ENCODE results near the gene SEPTIN10. TPM values are rescaled to one million over a fixed set of nuclear protein-coding genes. Genes with fewer than 3 reads are reported as not detected.
A peak's percentile ranks its signal among the peaks of the same experiment; 100 is the strongest.

SEPTIN10 gene
- total and polyA plus RNA-seq, 9 of the 15 experiments (the other 6 are each of a cell fraction or from before 2014, with no cell fraction given): 0.40 TPM; not detected in 8

DNA sequence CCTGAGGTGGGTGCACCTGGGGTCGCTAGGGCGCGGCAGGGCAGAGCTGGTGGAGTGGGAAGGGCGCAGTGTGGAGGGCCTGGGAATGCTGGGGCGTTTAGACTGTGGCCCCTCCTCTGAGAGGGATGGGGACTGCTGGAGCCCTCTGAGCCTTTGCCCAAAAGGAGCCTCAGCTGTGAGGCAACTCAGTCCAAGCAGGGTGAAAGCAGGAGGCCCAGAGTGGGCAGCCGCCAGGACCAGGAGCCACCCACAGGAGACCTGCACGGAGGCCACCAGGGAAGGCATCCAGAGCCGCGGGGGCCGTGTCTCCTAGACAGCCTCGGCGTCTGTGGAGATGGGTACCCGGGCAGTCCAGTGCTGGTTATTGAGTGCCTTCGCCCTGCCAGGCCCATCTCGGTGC lies 114.9 kb downstream of the SEPTIN10 start:
- Histone ChIP-seq H3K79me2 (ENCODE audit: control insufficient read depth, insufficient read depth, low read length) (no peaks in the 10 kb centered on the region), H3K27ac (ENCODE audit: extremely low read depth, low read depth, low read length) (no peak overlapping the region), H3K9ac (ENCODE audit: insufficient read depth in 1 of 2, low read depth in 2 of 2, low read length in 2 of 2) (no peak overlapping the region), H3K9me1 (ENCODE audit: control insufficient read depth, insufficient read depth, low read length) (no peaks in the 10 kb centered on the region), H3K36me3 (ENCODE audit: control insufficient read depth, insufficient read depth, low read length) (no peaks in the 10 kb centered on the region), H2AFZ (ENCODE audit: low read depth, low read length) (no peak overlapping the region), H3K4me3 (no peak overlapping the region), H3K9me3 (replicated peaks; ENCODE audit: control insufficient read depth, insufficient read depth, low read depth, low read length) (no peaks in the 10 kb centered on the region), H3K27me3 (ENCODE audit: control insufficient read depth in 2 of 2, insufficient read depth in 2 of 2, low read length in 2 of 2) (peaks cover 6 to 36% of the 10 kb centered on the region in 2 experiments; a peak in 4 of 5 replicates), H4K20me1 (replicated peaks; ENCODE audit: control insufficient read depth, insufficient read depth, low read length) (no peaks in the 10 kb centered on the region), H3K4me1 (replicated peaks in 1 of 2; ENCODE audit: control insufficient read depth in 2 of 2, insufficient read depth in 2 of 2, low read length in 2 of 2) (no peaks in the 10 kb centered on the region), H3K4me2 (ENCODE audit: insufficient read depth, low read length) (no peak overlapping the region)
- CTCF ChIA-PET (ENCODE audit: low intra/inter-chr PET ratio): no interaction called here
- intact Hi-C loops (cut with micrococcal nuclease): no loop called here
- in situ Hi-C loops (cut with MboI): no loop called here
- TF ChIP-seq E2F3 (CRISPR knock-in tag; IDR thresholded peaks at IDR 0.05) (no peak), RBBP5 (IDR thresholded peaks at IDR 0.05; ENCODE audit: borderline replicate concordance, insufficient read depth, low read length, poor library complexity, severe bottlenecking) (no peak)
- ATAC-seq: no peak
- WGBS (ENCODE audit: insufficient coverage, low coverage, missing lambda C conversion rate): 2% methylated on average over 15 of the region's 15 CpGs
- FAIRE-seq: no peak
- POLR2A ChIA-PET: interaction anchor here (0.6 kb wide), 1 partner anchor 921 kb away, joined by 3 read pairs; no protein-coding TSS in a partner anchor
- no peak for DNase-seq (ENCODE audit: extremely low read depth in 1 of 4, low spot score in 3 of 4)
- BruUV-seq (replicated peaks): no TSS peak

DNA sequence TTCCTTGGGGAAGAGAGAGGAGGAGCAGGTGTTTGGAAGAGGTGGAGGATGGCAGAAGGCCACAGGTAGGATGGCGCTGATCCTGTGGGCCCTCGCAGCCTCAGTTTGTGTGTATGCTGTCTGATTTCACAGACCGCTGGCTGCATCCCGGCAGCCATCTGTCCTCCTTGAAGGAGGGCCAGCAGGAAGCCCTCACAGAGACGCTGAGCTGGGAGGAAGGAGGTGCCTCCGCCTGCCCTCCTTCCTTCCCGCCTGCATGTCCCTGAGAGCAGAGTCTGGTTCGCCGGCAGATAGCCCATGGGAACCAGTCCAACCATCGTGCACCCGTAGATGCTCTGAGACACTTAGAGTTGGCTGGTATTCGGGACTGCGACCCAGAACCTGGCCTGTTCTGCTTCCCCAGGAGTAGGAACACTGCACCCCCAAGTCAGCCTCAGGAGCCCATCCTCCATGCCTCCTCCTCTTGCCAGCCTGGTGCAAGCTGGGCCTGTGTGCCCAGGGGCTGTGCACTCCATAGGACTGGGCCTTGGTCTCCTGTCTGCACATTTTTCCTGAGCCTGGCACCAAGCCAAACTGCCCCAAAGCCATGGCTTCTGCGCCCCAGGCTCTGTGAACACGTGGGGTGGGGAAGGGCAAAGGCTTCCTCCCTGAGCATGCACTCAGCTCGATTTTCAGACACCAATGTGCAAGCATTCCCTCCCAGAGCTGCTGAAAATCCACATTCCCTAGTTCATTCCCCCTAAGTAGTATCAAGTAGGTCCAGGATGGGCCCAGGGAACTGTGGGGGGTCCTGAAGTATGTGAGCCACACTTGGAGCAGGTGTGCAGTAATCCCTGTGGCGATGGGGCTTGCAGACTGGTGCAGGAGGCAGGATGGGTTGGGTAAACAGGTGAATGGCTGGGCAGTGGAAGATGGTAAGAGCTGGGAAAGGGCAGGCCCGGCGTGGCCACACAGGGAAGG lies 115.6 kb downstream of the SEPTIN10 start:
- H3K36me3 ChIP-seq (ENCODE audit: control insufficient read depth, insufficient read depth, low read length): no peaks in the 10 kb centered on the region
- DNase-seq (ENCODE audit: extremely low read depth in 1 of 4, low spot score in 3 of 4) (no peak), FAIRE-seq (no peak), ATAC-seq (no peak)
- no peaks in the 10 kb centered on the region for H3K4me1 ChIP-seq (replicated peaks in 1 of 2; ENCODE audit: control insufficient read depth in 2 of 2, insufficient read depth in 2 of 2, low read length in 2 of 2)
- H3K27ac ChIP-seq (ENCODE audit: extremely low read depth, low read depth, low read length): no peak overlapping the region
- POLR2A ChIA-PET: interaction anchor here (0.6 kb wide), 2 partner anchors 26 to 920 kb away, joined by 3 read pairs; no protein-coding TSS in a partner anchor
- H3K9me1 ChIP-seq (ENCODE audit: control insufficient read depth, insufficient read depth, low read length): peaks cover under 1% of the 10 kb centered on the region
- no peaks in the 10 kb centered on the region for H3K79me2 ChIP-seq (ENCODE audit: control insufficient read depth, insufficient read depth, low read length)
- BruUV-seq (replicated peaks): no TSS peak
- peaks cover 3 to 31% of the 10 kb centered on the region in 2 experiments; a peak in 4 of 5 replicates for H3K27me3 ChIP-seq (ENCODE audit: control insufficient read depth in 2 of 2, insufficient read depth in 2 of 2, low read length in 2 of 2)
- no peak overlapping the region for H3K9ac ChIP-seq (ENCODE audit: insufficient read depth in 1 of 2, low read depth in 2 of 2, low read length in 2 of 2)
- no peak overlapping the region for H3K4me3 ChIP-seq
- no peaks in the 10 kb centered on the region for H4K20me1 ChIP-seq (replicated peaks; ENCODE audit: control insufficient read depth, insufficient read depth, low read length)
- CTCF ChIA-PET (ENCODE audit: low intra/inter-chr PET ratio): no interaction called here
- H2AFZ ChIP-seq (ENCODE audit: low read depth, low read length): no peak overlapping the region
- WGBS (ENCODE audit: insufficient coverage, low coverage, missing lambda C conversion rate): 1% methylated on average over 18 of the region's 19 CpGs
- in situ Hi-C loops (cut with MboI): no loop called here
- no peak overlapping the region for H3K4me2 ChIP-seq (ENCODE audit: insufficient read depth, low read length)
- no peaks in the 10 kb centered on the region for H3K9me3 ChIP-seq (replicated peaks; ENCODE audit: control insufficient read depth, insufficient read depth, low read depth, low read length)
- TF ChIP-seq, protein P1, sequence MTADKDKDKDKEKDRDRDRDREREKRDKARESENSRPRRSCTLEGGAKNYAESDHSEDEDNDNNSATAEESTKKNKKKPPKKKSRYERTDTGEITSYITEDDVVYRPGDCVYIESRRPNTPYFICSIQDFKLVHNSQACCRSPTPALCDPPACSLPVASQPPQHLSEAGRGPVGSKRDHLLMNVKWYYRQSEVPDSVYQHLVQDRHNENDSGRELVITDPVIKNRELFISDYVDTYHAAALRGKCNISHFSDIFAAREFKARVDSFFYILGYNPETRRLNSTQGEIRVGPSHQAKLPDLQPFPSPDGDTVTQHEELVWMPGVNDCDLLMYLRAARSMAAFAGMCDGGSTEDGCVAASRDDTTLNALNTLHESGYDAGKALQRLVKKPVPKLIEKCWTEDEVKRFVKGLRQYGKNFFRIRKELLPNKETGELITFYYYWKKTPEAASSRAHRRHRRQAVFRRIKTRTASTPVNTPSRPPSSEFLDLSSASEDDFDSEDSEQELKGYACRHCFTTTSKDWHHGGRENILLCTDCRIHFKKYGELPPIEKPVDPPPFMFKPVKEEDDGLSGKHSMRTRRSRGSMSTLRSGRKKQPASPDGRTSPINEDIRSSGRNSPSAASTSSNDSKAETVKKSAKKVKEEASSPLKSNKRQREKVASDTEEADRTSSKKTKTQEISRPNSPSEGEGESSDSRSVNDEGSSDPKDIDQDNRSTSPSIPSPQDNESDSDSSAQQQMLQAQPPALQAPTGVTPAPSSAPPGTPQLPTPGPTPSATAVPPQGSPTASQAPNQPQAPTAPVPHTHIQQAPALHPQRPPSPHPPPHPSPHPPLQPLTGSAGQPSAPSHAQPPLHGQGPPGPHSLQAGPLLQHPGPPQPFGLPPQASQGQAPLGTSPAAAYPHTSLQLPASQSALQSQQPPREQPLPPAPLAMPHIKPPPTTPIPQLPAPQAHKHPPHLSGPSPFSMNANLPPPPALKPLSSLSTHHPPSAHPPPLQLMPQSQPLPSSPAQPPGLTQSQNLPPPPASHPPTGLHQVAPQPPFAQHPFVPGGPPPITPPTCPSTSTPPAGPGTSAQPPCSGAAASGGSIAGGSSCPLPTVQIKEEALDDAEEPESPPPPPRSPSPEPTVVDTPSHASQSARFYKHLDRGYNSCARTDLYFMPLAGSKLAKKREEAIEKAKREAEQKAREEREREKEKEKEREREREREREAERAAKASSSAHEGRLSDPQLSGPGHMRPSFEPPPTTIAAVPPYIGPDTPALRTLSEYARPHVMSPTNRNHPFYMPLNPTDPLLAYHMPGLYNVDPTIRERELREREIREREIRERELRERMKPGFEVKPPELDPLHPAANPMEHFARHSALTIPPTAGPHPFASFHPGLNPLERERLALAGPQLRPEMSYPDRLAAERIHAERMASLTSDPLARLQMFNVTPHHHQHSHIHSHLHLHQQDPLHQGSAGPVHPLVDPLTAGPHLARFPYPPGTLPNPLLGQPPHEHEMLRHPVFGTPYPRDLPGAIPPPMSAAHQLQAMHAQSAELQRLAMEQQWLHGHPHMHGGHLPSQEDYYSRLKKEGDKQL (CRISPR knock-in tag; IDR thresholded peaks at IDR 0.05; ENCODE audit: borderline replicate concordance): no peak
- peak; percentile 69 for TF ChIP-seq NFIC (IDR thresholded peaks at IDR 0.05)
- intact Hi-C loops (cut with micrococcal nuclease): no loop called here

Measured in K562 (cell line).